HL-60 (cell line): ENCODE measurements around the gene NKAIN2.
"Not testable (repeated sequence)": the region's sequence is repeated elsewhere in the genome, so short reads cannot be mapped to it uniquely, and the experiment has no call there.

Source experiments
- DNase-seq, 2 experiments: peaks; one replicate each; pipeline ENCODE4 v3.0.0-alpha.2; 2010 to 2020; ENCODE audit warnings: low read depth in 1 of 2, low spot score in 1 of 2
- H3K27ac ChIP-seq: fragments of 250-450 bp; sonication (Bioruptor Pico); replicated peaks from 2 replicates; pipeline ENCODE4 v1.5.1; 2020; ENCODE audit warnings: mild to moderate bottlenecking, moderate library complexity
- H3K27me3 ChIP-seq: fragments of 250-450 bp; sonication (Bioruptor Pico); 2 replicates; pipeline ENCODE4 v1.5.1; 2021; ENCODE audit warnings: mild to moderate bottlenecking, moderate library complexity; ENCODE audit not compliant: insufficient read depth, poor library complexity, severe bottlenecking
- H3K4me3 ChIP-seq: replicated peaks from 2 replicates; pipeline ENCODE4 v1.5.1; 2011; ENCODE audit warnings: mild to moderate bottlenecking, control low read depth, low read length; ENCODE audit not compliant: insufficient read depth
- CTCF ChIP-seq: IDR thresholded peaks from one replicate; pipeline ENCODE4 v1.5.1; 2011; ENCODE audit warnings: low read length, control low read depth, inconsistent platforms; ENCODE audit not compliant: insufficient read depth
- GABPA ChIP-seq: IDR thresholded peaks from 2 replicates; pipeline ENCODE4 v1.6.1; 2012; ENCODE audit warnings: low read depth
- POLR2AphosphoS5 ChIP-seq: IDR thresholded peaks from 2 replicates; pipeline ENCODE4 v1.6.1; 2012; ENCODE audit warnings: low read depth
- SPI1 ChIP-seq: IDR thresholded peaks from 2 replicates; pipeline ENCODE4 v1.6.1; 2012; ENCODE audit warnings: low read depth, mild to moderate bottlenecking, borderline replicate concordance
- TF ChIP-seq, protein P1 (sequence below): IDR thresholded peaks from 2 replicates; pipeline ENCODE4 v1.6.1; 2012; ENCODE audit warnings: low read depth; ENCODE audit not compliant: insufficient replicate concordance

Gene NKAIN2

DNA sequence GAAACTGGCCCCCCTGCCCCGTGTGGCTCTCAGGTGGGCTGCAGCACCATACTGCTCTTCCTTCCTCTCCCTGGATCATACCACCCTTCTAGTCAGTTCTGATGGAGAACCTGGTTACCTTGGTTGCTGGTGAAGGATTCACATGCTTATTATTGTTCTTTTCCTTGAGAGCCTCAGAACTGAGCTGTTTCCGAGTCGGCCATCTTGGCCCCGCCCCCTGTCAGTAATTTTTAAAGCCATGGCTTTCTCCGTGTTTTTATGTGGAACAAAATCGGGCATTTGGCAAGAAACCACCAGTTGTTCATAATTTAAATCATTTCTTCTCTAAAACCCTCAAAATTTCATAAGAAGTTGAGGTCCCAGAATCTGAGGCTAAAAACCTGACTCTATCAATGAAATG, 493.8 kb downstream of the NKAIN2 start:
- TF ChIP-seq POLR2AphosphoS5 (no peak), CTCF (no peak), GABPA (no peak)
- TF ChIP-seq, protein P1, sequence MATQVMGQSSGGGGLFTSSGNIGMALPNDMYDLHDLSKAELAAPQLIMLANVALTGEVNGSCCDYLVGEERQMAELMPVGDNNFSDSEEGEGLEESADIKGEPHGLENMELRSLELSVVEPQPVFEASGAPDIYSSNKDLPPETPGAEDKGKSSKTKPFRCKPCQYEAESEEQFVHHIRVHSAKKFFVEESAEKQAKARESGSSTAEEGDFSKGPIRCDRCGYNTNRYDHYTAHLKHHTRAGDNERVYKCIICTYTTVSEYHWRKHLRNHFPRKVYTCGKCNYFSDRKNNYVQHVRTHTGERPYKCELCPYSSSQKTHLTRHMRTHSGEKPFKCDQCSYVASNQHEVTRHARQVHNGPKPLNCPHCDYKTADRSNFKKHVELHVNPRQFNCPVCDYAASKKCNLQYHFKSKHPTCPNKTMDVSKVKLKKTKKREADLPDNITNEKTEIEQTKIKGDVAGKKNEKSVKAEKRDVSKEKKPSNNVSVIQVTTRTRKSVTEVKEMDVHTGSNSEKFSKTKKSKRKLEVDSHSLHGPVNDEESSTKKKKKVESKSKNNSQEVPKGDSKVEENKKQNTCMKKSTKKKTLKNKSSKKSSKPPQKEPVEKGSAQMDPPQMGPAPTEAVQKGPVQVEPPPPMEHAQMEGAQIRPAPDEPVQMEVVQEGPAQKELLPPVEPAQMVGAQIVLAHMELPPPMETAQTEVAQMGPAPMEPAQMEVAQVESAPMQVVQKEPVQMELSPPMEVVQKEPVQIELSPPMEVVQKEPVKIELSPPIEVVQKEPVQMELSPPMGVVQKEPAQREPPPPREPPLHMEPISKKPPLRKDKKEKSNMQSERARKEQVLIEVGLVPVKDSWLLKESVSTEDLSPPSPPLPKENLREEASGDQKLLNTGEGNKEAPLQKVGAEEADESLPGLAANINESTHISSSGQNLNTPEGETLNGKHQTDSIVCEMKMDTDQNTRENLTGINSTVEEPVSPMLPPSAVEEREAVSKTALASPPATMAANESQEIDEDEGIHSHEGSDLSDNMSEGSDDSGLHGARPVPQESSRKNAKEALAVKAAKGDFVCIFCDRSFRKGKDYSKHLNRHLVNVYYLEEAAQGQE = no peak
- no peak for DNase-seq

DNA sequence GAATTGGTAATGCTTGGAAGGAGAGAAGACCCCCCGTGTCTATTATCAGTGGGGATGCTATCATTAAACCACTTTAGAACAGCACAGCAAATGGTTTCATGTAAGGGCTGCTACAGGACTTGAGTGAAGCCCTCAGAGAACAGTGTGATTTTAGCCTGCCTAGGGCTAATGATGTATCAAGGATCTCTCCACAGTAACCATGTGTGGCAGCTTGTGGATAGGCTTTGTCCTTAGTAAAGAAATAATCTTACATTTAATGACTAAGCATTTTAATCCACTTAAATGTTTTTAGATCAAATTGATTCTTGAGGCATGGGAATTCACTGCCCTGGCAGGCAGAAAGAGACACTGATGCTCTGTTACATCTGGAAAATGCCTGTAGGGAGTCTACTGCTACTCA, 495.1 kb downstream of the NKAIN2 start:
- no peak for DNase-seq

More for the DNA sequence above, 493.8 kb downstream of the NKAIN2 start:
- Histone ChIP-seq H3K4me3 (no peak overlapping the region), H3K27me3 (no peaks in the 10 kb centered on the region), H3K27ac (no peak overlapping the region)

DNA sequence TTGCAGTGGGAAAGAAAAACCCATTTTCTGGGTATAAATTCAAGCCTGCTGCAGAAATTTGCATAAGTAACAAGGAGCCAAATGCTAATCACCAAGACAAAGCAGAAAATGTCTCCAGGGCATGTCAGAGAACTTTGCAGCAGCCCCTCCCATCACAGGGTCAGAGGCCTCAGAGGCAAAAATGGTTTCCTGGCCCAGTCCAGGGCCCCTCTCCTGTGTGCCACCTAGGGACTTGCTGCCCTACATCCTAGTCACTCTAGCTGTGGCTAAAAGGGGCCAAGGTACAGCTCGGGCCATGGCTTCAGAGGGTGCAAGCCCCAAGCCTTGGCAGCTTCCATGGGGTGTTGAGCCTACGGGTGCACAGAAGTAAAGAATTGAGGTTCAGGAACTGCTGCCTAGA, 497.2 kb downstream of the NKAIN2 start:
- DNase-seq, H3K27ac ChIP-seq, H3K4me3 ChIP-seq, H3K27me3 ChIP-seq: not testable (repeated sequence)

More for the DNA sequence above, 495.1 kb downstream of the NKAIN2 start:
- no peak overlapping the region for H3K4me3 ChIP-seq
- no peaks in the 10 kb centered on the region for H3K27me3 ChIP-seq
- TF ChIP-seq POLR2AphosphoS5 (no peak), GABPA (no peak), CTCF (no peak), SPI1 (no peak)
- TF ChIP-seq, protein P1 = no peak
- no peak overlapping the region for H3K27ac ChIP-seq

DNA sequence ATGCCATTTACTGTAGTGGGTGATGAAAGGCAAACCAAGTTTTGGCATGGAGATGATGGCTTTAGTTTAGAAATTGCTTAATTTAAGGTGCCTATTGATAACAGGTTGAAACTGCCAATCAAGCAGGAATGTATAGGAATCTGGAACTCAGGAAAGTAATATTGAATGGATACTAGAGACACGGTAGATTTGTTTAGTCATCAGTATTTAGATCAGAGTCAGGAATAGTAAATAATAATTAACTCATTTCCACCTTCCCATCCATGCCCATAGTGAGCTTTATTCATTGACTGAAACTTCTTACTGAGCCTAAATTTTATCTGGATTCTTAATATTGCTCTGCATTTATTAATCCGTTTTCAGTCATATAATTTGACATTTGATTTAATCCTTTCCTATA, 500.3 kb downstream of the NKAIN2 start:
- no peak overlapping the region for H3K4me3 ChIP-seq
- H3K27me3 ChIP-seq = no peaks in the 10 kb centered on the region
- no peak overlapping the region for H3K27ac ChIP-seq
- TF ChIP-seq CTCF (no peak), POLR2AphosphoS5 (no peak), SPI1 (no peak), GABPA (no peak)
- TF ChIP-seq, protein P1 = no peak
- DNase-seq = no peak
